Endothelial cell of umbilical vein (primary cell): ENCODE measurements around the gene TNS1. TPM values are rescaled to one million over a fixed set of nuclear protein-coding genes. Genes with fewer than 3 reads are reported as not detected.

Source experiments
- BruUV-seq: library from RNA; stranded (reverse); fragments of 400-500 nt; replicated peaks from 2 replicates; lab custom pipeline; 2021; lab: Mats Ljungman, UMichigan
- CTCF ChIA-PET: fragments of 300-600, 350-600 bp; sonication (Branson Sonifier 250); formaldehyde crosslinking; loops from one replicate; lab custom pipeline; 2021; ENCODE audit warnings: antibody characterized with exemption, inconsistent platforms; lab: Charles Lee
- POLR2A ChIA-PET: fragments of 300-600, 350-600 bp; sonication (Branson Sonifier 250); formaldehyde crosslinking; loops from one replicate; lab custom pipeline; 2021; ENCODE audit warnings: antibody characterized with exemption, inconsistent platforms; lab: Charles Lee
- DNase-seq: peaks from one replicate; pipeline ENCODE4 v3.0.0-alpha.2; 2011; ENCODE audit warnings: low read depth, low spot score
- FAIRE-seq: peaks from 2 replicates; lab custom pipeline; 2011; peaks lifted over from hg19 to GRCh38; lab: Jason Lieb, UNC
- H2AFZ ChIP-seq: 2 replicates; pipeline ENCODE4 v1.6.0; 2012; ENCODE audit warnings: low read depth, low read length, control low read depth, inconsistent platforms
- H3K27ac ChIP-seq: 2 replicates; pipeline ENCODE4 v1.5.1; 2011; ENCODE audit warnings: low read depth, mild to moderate bottlenecking, control low read depth, low read length, moderate library complexity; ENCODE audit not compliant: insufficient read depth
- H3K27me3 ChIP-seq, 2 experiments: 2 replicates each; pipeline versions ENCODE4 v1.6.0 to v1.6.1; 2011; ENCODE audit warnings: low read length in 2 of 2, mixed read lengths in 1 of 2; ENCODE audit not compliant: control insufficient read depth in 2 of 2, insufficient read depth in 2 of 2
- H3K36me3 ChIP-seq, 2 experiments: 2 replicates in 1 of 2; 3 replicates in 1 of 2; pipeline ENCODE4 v1.5.1; 2011; ENCODE audit warnings: low read length in 2 of 2, mild to moderate bottlenecking in 1 of 2, moderate library complexity in 1 of 2; ENCODE audit not compliant: control insufficient read depth in 2 of 2, insufficient read depth in 2 of 2; ENCODE audit errors: extremely low read depth in 1 of 2
- H3K4me1 ChIP-seq: 3 replicates; pipeline ENCODE4 v1.5.1; 2011; ENCODE audit warnings: mild to moderate bottlenecking, low read length; ENCODE audit not compliant: control insufficient read depth, insufficient read depth; ENCODE audit errors: extremely low read depth
- H3K4me2 ChIP-seq: 2 replicates; pipeline ENCODE4 v1.6.1; 2011; ENCODE audit warnings: low read length, control low read depth, mixed read lengths; ENCODE audit not compliant: insufficient read depth
- H3K4me3 ChIP-seq, 3 experiments: fragments of 200-600 bp in 1 of 3; sonication (generic), shearing (Covaris generic) in 1 of 3; replicated peaks in 1 of 3; 2 replicates each; pipeline ENCODE4 v1.5.1; 2011 to 2016; ENCODE audit warnings: control low read depth in 3 of 3, low read length in 3 of 3, mild to moderate bottlenecking in 2 of 3, inconsistent platforms in 1 of 3, low read depth in 1 of 3, moderate library complexity in 1 of 3; ENCODE audit not compliant: insufficient read depth in 1 of 3
- H3K79me2 ChIP-seq: 2 replicates; pipeline ENCODE4 v1.6.0; 2012; ENCODE audit warnings: low read length, inconsistent platforms; ENCODE audit not compliant: control insufficient read depth, insufficient read depth
- H3K9ac ChIP-seq: replicated peaks from 2 replicates; pipeline ENCODE3; 2011; ENCODE audit warnings: low read length, control low read depth; ENCODE audit not compliant: insufficient read depth; ENCODE audit errors: extremely low read depth
- H3K9me1 ChIP-seq: replicated peaks from 3 replicates; pipeline ENCODE4 v1.6.0; 2011; ENCODE audit warnings: mild to moderate bottlenecking, low read length; ENCODE audit not compliant: control insufficient read depth, insufficient read depth; ENCODE audit errors: extremely low read depth
- H3K9me3 ChIP-seq: replicated peaks from 2 replicates; pipeline ENCODE4 v1.5.1; 2012; ENCODE audit warnings: low read length, inconsistent platforms; ENCODE audit not compliant: control insufficient read depth, insufficient read depth
- H4K20me1 ChIP-seq: replicated peaks from 2 replicates; pipeline ENCODE3; 2011; ENCODE audit warnings: mild to moderate bottlenecking, low read length; ENCODE audit not compliant: control insufficient read depth, insufficient read depth; ENCODE audit errors: extremely low read depth
- EZH2 ChIP-seq: IDR thresholded peaks from 2 replicates; pipeline ENCODE4 v1.6.1; 2012; ENCODE audit warnings: borderline replicate concordance, low read depth, mild to moderate bottlenecking, moderate library complexity, low read length, inconsistent platforms; ENCODE audit not compliant: severe bottlenecking
- FOS ChIP-seq: IDR thresholded peaks from 2 replicates; pipeline ENCODE4 v1.6.1; 2011; ENCODE audit warnings: mild to moderate bottlenecking, low read length, moderate library complexity, borderline replicate concordance; ENCODE audit not compliant: insufficient read depth
- GATA2 ChIP-seq: IDR thresholded peaks from 2 replicates; pipeline ENCODE4 v1.7.0; 2011; ENCODE audit warnings: low read depth, mild to moderate bottlenecking, moderate library complexity, mixed read lengths, low read length; ENCODE audit not compliant: insufficient read length, insufficient read depth
- JUN ChIP-seq: IDR thresholded peaks from 2 replicates; pipeline ENCODE4 v1.6.1; 2011; ENCODE audit warnings: borderline replicate concordance, low read depth; ENCODE audit not compliant: insufficient read length, insufficient read depth
- MAX ChIP-seq: IDR thresholded peaks from 2 replicates; pipeline ENCODE4 v1.6.1; 2011; ENCODE audit not compliant: insufficient read depth, insufficient read length
- MYC ChIP-seq: IDR thresholded peaks from one replicate; pipeline ENCODE4 v1.6.1; 2011; ENCODE audit warnings: mild to moderate bottlenecking, low read depth, low read length
- POLR2A ChIP-seq: IDR thresholded peaks from 2 replicates; pipeline ENCODE4 v1.6.1; 2012; ENCODE audit warnings: low read depth, mild to moderate bottlenecking, control low read depth, low read length
- POLR2AphosphoS5 ChIP-seq: IDR thresholded peaks from 2 replicates; pipeline ENCODE4 v1.6.1; 2012; ENCODE audit warnings: low read depth, mild to moderate bottlenecking, control low read depth, low read length, moderate library complexity; ENCODE audit not compliant: insufficient read depth
- dilution Hi-C: fragments of 300-500 bp; cut with MboI; formaldehyde crosslinking; loops from one replicate; pipeline ENCODE4 v1.15.0; 2019; ENCODE audit warnings: low sequenced_read_pairs; ENCODE audit not compliant: extremely low pct_ligation_motif_present
- intact Hi-C: fragments of 100-400 bp; cut with micrococcal nuclease; formaldehyde crosslinking; loops from one replicate; pipeline ENCODE4 v1.10.0; 2022
- polyA plus RNA-seq, 4 experiments: library from polyadenylated mRNA; depleted of rRNA in 3 of 4; stranded (reverse) in 3 of 4; unstranded in 1 of 4; fragments of >200 nt; gene quantifications; 2 replicates each; pipeline versions ENCODE4 v1.2.1 to v1.2.3, GENCODE V29; 2011 to 2012; ENCODE audit warnings: missing spikeins in 1 of 4
- total RNA-seq: library from RNA; stranded (reverse); gene quantifications from 2 replicates; pipeline ENCODE4 v1.2.3, GENCODE V29; 2021
- TF ChIP-seq, protein P1 (sequence below), 2 donors: IDR thresholded peaks; 1 replicate in 1 of 2; 2 replicates in 1 of 2; pipeline ENCODE4 v1.5.1; 2011; ENCODE audit warnings: low read length in 2 of 2, mild to moderate bottlenecking in 2 of 2, moderate library complexity in 2 of 2, control low read depth in 1 of 2, inconsistent platforms in 1 of 2, low read depth in 1 of 2; ENCODE audit not compliant: insufficient read depth in 1 of 2; ENCODE audit errors: extremely low read depth in 1 of 2

The TNS1 gene
- total and polyA plus RNA-seq, 2 donors (not counting 3 experiments of a cell fraction or from before 2014, with no cell fraction given), result 11.0 to 52.1 TPM

DNA sequence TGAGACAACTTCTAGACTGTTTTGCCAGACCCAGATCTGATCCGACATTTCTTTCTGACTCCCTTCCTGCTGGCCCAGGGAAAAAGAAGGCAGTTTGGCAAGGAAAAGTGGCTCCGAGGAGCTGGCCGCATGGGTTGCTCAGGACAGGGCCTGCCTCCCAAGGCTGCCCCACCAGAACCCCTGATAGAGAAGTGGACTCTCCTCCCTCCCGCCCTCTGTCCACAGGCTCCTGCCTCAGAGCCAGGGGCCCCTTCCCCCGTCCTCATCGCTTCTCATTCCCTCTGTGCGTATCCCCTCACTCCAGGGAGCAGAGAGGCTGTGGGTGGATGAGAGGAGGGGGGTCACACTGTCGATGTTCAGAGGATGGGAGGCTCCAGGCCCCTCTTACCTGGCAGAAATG lies 110.2 kb downstream of the TNS1 start:
- no peak for DNase-seq
- TF ChIP-seq FOS (no peak), GATA2 (no peak), EZH2 (no peak), MAX (no peak), POLR2A (no peak), JUN (no peak), MYC (no peak), POLR2AphosphoS5 (no peak)
- TF ChIP-seq, protein P1, sequence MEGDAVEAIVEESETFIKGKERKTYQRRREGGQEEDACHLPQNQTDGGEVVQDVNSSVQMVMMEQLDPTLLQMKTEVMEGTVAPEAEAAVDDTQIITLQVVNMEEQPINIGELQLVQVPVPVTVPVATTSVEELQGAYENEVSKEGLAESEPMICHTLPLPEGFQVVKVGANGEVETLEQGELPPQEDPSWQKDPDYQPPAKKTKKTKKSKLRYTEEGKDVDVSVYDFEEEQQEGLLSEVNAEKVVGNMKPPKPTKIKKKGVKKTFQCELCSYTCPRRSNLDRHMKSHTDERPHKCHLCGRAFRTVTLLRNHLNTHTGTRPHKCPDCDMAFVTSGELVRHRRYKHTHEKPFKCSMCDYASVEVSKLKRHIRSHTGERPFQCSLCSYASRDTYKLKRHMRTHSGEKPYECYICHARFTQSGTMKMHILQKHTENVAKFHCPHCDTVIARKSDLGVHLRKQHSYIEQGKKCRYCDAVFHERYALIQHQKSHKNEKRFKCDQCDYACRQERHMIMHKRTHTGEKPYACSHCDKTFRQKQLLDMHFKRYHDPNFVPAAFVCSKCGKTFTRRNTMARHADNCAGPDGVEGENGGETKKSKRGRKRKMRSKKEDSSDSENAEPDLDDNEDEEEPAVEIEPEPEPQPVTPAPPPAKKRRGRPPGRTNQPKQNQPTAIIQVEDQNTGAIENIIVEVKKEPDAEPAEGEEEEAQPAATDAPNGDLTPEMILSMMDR (IDR thresholded peaks at IDR 0.05; ENCODE audit: extremely low read depth in 1 of 2, insufficient read depth in 1 of 2, low read depth in 1 of 2, low read length in 2 of 2), result no peak
- H3K4me3 ChIP-seq, result no peak overlapping the region
- no peaks in the 10 kb centered on the region for H4K20me1 ChIP-seq
- ChIA-PET POLR2A (no interaction called here), CTCF (interaction anchor here (15.4 kb wide), 1 partner anchor 103 kb away, joined by 269 read pairs; no protein-coding TSS in a partner anchor)
- no TSS peak for BruUV-seq
- H3K4me2 ChIP-seq, result no peak overlapping the region
- H3K4me1 ChIP-seq, result peaks cover 15% of the 10 kb centered on the region
- H2AFZ ChIP-seq, result no peak overlapping the region
- no peak for FAIRE-seq
- H3K79me2 ChIP-seq, result no peaks in the 10 kb centered on the region
- peaks cover 0 to 7% of the 10 kb centered on the region in 2 experiments for H3K36me3 ChIP-seq
- intact Hi-C loops, result no loop called here
- no peaks in the 10 kb centered on the region for H3K9me1 ChIP-seq
- H3K27me3 ChIP-seq, result no peaks in the 10 kb centered on the region
- no peak overlapping the region for H3K9ac ChIP-seq
- H3K9me3 ChIP-seq, result no peaks in the 10 kb centered on the region
- dilution Hi-C loops, result no loop called here
- H3K27ac ChIP-seq, result no peak overlapping the region
